Effector memory CD4-positive, alpha-beta T cell (primary cell): ENCODE results near the gene GCHFR.

Experiments
- DNase-seq, 3 donors: peaks; one replicate each; pipeline ENCODE4 v3.0.0-alpha.2; 2020
- H3K27ac ChIP-seq: 2 replicates; pipeline ENCODE4 v1.7.0; 2013; ENCODE audit warnings: mild to moderate bottlenecking, low read length, moderate library complexity; ENCODE audit not compliant: insufficient read depth, poor library complexity, severe bottlenecking
- H3K27me3 ChIP-seq: replicated peaks from 2 replicates; pipeline ENCODE4 v1.7.0; 2013; ENCODE audit warnings: mild to moderate bottlenecking, low read length; ENCODE audit not compliant: insufficient read depth, control insufficient read depth, poor library complexity, severe bottlenecking
- H3K36me3 ChIP-seq: 2 replicates; pipeline ENCODE4 v1.7.0; 2013; ENCODE audit warnings: mild to moderate bottlenecking, low read length, moderate library complexity; ENCODE audit not compliant: control insufficient read depth, insufficient read depth
- H3K4me1 ChIP-seq: 2 replicates; pipeline ENCODE4 v1.7.0; 2013; ENCODE audit warnings: low read length, mild to moderate bottlenecking; ENCODE audit not compliant: control insufficient read depth, insufficient read depth, poor library complexity, severe bottlenecking
- H3K4me3 ChIP-seq: 2 replicates; pipeline ENCODE4 v1.7.0; 2013; ENCODE audit warnings: low read length, low read depth, mild to moderate bottlenecking; ENCODE audit not compliant: insufficient read depth, poor library complexity, severe bottlenecking
- H3K9me3 ChIP-seq: 2 replicates; pipeline ENCODE4 v1.7.0; 2013; ENCODE audit warnings: mild to moderate bottlenecking, low read length, moderate library complexity; ENCODE audit not compliant: control insufficient read depth
- total RNA-seq, 3 donors: gene quantifications; one replicate each; lab custom pipeline; 2026; lab: John Stamatoyannopoulos, UW

GCHFR gene
- total RNA-seq: 6.4 to 12.6 (median 8.1) reads per million in 3 donors

DNA sequence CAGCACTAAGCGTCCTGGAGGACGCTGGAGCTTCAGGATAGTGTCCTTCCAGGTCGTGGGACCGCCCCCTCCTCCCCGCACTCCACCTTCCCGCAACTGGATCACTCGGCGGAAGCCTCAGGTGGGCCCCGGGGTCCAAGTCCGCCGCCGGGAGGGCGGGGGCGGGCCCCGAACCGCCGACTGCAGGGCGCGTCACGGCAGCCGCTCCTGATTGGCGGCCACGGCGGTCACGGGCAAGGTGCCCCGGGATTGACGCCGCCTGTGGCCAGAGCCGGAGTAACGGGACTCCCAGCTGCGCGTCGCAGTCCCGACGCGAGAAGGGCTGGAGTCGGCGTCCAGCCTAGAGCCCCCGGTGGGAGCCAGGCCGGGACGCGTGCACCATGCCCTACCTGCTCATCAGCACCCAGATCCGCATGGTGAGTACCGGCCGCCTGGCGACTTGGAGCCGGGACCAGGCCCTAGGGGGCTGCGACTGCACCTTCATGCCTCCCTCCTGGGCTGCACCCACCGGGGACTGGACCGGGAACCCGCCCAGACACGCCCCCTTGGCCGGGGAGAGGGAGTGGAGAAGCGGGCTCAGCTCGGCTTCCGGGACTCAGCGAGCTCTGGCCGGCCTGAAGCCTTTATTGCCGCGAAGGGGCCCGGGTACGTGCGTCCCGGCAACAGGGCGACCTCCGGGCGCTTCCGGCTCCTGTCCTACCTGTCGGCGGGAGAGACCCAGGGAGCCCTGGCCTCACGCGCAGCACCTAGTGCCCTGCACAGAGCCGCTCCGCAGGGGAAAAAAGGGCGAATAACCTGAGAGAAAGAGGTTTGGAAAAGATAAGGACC is at the start of gene GCHFR:
TSS of gene GCHFR (plus strand) at position 268 of the 828 bp plus-strand sequence. CDS start at position 381, 113 bp downstream.
- DNase-seq: peak; percentile 52 to 69 (median 64)
- H3K36me3 ChIP-seq: peaks cover 12% of the 10 kb centered on the region
- peak within 1 kb of the TSS; percentile 73 for H3K27ac ChIP-seq
- peak within 1 kb of the TSS; percentile 77 for H3K4me3 ChIP-seq
- no peaks in the 10 kb centered on the region for H3K27me3 ChIP-seq
- H3K9me3 ChIP-seq: no peaks in the 10 kb centered on the region
- peaks cover 26% of the 10 kb centered on the region for H3K4me1 ChIP-seq

DNA sequence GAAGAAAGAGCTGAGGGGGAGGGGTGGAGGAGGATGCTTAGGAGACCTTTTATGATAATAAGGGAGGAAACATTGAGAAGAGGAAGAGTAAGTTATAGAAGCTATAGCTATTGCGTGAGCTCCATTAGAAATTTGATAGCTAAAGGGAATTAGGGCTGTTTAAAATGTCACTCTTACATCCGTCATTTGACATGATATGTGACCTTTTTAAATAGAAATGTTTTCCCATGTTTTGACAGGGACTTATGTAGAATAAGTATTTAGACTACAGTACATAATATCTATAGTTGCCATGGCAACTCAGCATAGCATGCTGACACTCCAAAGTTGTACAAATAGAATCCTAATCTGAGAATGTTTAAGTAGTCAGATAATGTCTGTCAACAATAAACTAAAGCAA is 49.7 kb upstream of the GCHFR start:
- H3K36me3 ChIP-seq: no peaks in the 10 kb centered on the region
- H3K9me3 ChIP-seq: no peaks in the 10 kb centered on the region
- no peak overlapping the region for H3K4me3 ChIP-seq

DNA sequence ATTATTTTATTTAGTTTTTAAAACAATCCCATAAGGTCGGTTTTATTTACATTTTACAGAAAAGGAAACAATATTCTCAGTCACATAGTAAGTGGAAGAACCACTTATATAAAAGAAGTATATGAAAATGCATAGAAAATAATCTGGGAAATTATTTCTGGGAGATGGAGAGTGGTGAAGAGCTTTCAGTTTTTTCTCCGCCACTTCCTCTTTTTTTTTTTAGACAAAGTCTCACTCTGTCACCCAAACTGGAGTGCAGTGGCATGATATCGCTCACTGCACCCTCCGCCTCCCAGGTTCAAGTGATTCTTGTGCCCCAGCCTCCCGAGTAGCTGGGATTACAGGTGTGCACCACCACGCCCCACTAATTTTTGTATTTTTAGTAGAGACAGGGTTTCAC is 47.7 kb upstream of the GCHFR start:
- Histone ChIP-seq H3K36me3 (no peaks in the 10 kb centered on the region), H3K4me1 (no peaks in the 10 kb centered on the region), H3K27ac (no peak overlapping the region), H3K27me3 (no peaks in the 10 kb centered on the region), H3K4me3 (no peak overlapping the region), H3K9me3 (no peaks in the 10 kb centered on the region)
- no peak for DNase-seq

More for the DNA sequence above, 49.7 kb upstream of the GCHFR start:
- H3K4me1 ChIP-seq: no peaks in the 10 kb centered on the region
- H3K27me3 ChIP-seq: no peaks in the 10 kb centered on the region
- H3K27ac ChIP-seq: no peak overlapping the region
- no peak for DNase-seq

DNA sequence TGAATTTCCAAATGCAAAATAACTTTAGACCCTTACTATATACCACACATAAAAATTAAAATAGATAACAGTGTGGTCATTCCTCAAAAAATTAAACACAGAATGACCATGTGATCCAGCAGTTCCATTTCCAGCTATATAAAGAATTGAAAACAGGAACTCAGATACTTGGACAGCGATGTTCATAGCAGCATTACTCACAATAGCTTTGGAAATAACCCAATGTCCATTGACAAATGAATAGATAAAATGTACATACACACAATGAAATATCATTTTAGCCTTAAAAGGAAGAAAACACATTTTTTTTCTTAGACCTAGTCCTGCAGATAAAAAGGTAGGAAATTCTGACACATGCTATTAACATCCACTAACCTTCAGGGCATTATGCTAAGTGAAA is 42.2 kb upstream of the GCHFR start:
- no peak overlapping the region for H3K4me3 ChIP-seq
- H3K36me3 ChIP-seq: no peaks in the 10 kb centered on the region
- no peaks in the 10 kb centered on the region for H3K9me3 ChIP-seq
- DNase-seq: no peak
- H3K27ac ChIP-seq: no peak overlapping the region
- H3K4me1 ChIP-seq: no peaks in the 10 kb centered on the region
- no peaks in the 10 kb centered on the region for H3K27me3 ChIP-seq

- no peaks in the 10 kb centered on the region for H3K36me3 ChIP-seq
- no peaks in the 10 kb centered on the region for H3K27me3 ChIP-seq
- no peak overlapping the region for H3K4me3 ChIP-seq
- no peak overlapping the region for H3K27ac ChIP-seq
- no peaks in the 10 kb centered on the region for H3K9me3 ChIP-seq
- no peak for DNase-seq
- no peaks in the 10 kb centered on the region for H3K4me1 ChIP-seq
Observed at GRCh38 chr15:40722354-40722753, 41.5 kb upstream of the GCHFR start.

DNA sequence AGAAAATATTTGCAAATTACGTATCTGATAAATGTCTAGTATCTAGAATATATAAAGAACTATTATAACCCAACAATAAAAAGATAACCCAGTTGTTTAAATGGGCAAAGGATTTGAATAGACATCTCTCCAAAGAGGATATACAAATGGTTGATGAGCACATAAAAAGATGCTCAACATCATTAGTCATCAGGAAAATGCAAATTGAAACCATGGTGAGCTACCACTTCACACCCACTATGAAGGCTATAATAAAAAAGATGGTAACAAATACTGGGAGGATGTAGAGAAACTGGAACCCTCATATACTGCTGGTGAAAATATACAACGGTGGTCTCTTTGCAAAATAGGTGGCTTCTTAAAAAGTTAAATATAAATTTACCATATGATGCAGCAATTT is 40.9 kb upstream of the GCHFR start:
- H3K27me3 ChIP-seq: no peaks in the 10 kb centered on the region
- H3K4me1 ChIP-seq: no peaks in the 10 kb centered on the region
- no peaks in the 10 kb centered on the region for H3K9me3 ChIP-seq
- no peak overlapping the region for H3K4me3 ChIP-seq
- no peak overlapping the region for H3K27ac ChIP-seq
- no peak for DNase-seq
- no peaks in the 10 kb centered on the region for H3K36me3 ChIP-seq

DNA sequence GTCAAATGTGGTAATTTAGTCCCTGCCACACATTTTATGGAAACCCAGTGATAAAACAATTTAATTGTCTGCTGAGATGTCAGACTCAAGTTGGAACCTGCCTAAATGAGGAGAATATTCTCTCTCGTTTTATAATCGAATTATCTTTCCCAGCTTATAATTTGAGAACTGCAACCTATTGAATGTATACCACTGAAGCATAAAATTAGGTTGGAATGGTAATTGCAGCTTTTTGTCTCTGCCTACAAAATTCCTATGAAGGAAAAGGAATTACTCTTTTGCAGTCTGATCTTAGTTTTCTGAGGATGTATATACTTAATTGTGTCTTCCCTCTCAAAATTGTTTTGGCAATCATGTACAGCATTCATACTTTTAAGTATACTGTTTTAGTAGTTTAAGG is 39.9 kb upstream of the GCHFR start:
- no peak overlapping the region for H3K4me3 ChIP-seq
- no peaks in the 10 kb centered on the region for H3K9me3 ChIP-seq
- no peak for DNase-seq
- no peaks in the 10 kb centered on the region for H3K4me1 ChIP-seq
- no peaks in the 10 kb centered on the region for H3K36me3 ChIP-seq
- no peak overlapping the region for H3K27ac ChIP-seq
- H3K27me3 ChIP-seq: no peaks in the 10 kb centered on the region

GRCh38 chr15:40731034-40731433 is 32.8 kb upstream of the GCHFR start:
- Histone ChIP-seq H3K4me3 (no peak overlapping the region), H3K27me3 (no peaks in the 10 kb centered on the region), H3K4me1 (no peaks in the 10 kb centered on the region), H3K27ac (no peak overlapping the region), H3K9me3 (no peaks in the 10 kb centered on the region), H3K36me3 (peaks cover 13% of the 10 kb centered on the region)
- no peak for DNase-seq

DNA sequence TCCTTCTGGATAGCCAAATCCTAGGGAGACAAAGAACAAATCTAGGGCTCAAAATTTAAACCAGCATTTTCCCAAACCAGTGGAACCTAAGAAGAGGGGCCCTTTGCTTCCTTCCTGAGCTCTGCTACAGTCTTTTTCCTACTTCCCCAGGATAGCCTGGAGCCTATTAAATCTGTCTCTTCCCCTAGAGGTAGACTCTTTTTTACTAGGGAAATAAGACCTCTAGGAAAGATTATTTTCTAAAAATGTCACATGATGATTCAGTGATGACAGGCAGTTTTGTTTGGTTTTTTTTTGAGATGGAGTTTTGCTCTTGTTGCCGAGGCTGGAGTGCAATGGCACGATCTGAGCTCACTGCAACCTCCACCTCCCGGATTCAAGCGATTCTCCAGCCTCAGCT is 27.3 kb upstream of the GCHFR start:
- Histone ChIP-seq H3K36me3 (peaks cover 54% of the 10 kb centered on the region), H3K4me1 (no peaks in the 10 kb centered on the region), H3K9me3 (no peaks in the 10 kb centered on the region), H3K27me3 (no peaks in the 10 kb centered on the region), H3K27ac (no peak overlapping the region), H3K4me3 (no peak overlapping the region)
- no peak for DNase-seq

DNA sequence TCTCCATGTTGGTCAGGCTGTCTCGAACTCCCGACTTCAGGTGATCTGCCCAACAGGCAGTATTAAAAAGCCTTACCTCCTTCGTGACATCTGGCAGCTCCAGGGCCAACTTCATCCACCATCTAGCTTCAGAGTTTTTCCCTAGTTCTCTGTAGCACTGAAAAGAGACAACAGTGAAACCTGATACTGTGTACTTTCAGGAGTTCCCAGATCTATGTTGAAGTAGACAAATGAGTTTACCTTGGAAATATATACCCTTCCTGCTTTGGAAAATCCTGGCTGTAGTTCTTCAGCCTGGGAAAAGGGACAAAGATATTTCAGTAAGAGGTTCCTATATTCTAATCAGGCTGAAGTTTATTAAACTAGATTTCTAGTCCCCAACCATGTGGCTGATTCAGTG is 26.8 kb upstream of the GCHFR start:
- no peaks in the 10 kb centered on the region for H3K9me3 ChIP-seq
- H3K27ac ChIP-seq: no peak overlapping the region
- no peak for DNase-seq
- peaks cover 54% of the 10 kb centered on the region for H3K36me3 ChIP-seq
- no peaks in the 10 kb centered on the region for H3K27me3 ChIP-seq
- H3K4me1 ChIP-seq: no peaks in the 10 kb centered on the region
- H3K4me3 ChIP-seq: no peak overlapping the region
